Tongue (tissue), 2 donors: ENCODE results near the gene CD44. TPM values are rescaled to one million over a fixed set of nuclear protein-coding genes. Genes with fewer than 3 reads are reported as not detected.
"Not testable (repeated sequence)": the region's sequence is repeated elsewhere in the genome, so short reads cannot be mapped to it uniquely, and the experiment has no call there.

Experiments used
- DNase-seq: peaks from one replicate; pipeline ENCODE4 v3.0.0-alpha.2; 2015
- total RNA-seq: library from RNA; depleted of rRNA; stranded (reverse); fragments of >200 nt; gene quantifications from one replicate; pipeline ENCODE4 v1.2.3, GENCODE V29; 2014

Gene CD44
- total RNA-seq = 201 TPM

DNA sequence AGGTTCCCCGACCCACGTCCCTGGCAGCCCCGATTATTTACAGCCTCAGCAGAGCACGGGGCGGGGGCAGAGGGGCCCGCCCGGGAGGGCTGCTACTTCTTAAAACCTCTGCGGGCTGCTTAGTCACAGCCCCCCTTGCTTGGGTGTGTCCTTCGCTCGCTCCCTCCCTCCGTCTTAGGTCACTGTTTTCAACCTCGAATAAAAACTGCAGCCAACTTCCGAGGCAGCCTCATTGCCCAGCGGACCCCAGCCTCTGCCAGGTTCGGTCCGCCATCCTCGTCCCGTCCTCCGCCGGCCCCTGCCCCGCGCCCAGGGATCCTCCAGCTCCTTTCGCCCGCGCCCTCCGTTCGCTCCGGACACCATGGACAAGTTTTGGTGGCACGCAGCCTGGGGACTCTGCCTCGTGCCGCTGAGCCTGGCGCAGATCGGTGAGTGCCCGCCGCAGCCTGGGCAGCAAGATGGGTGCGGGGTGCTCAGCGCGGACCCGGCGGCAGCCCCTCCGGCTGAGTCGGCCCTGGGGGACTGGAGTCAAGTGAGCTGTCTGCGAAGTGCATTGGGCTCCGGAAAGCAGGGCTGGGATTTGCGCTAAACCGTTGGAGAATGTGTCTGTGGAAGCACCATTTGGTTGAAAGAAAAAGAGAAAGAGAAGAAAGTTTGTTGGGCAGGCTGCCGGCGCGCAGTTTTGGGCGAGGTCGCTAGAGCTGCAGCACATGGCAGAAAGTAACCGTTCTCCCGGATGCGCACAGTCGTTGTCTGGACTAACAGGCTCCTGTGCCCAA lies at the start of gene CD44:
Gene CD44 (plus strand): TSS at position 229 of the 779 bp plus-strand sequence. CDS start 133 bp downstream, at position 362.
- peak; percentile 92 for DNase-seq

DNA sequence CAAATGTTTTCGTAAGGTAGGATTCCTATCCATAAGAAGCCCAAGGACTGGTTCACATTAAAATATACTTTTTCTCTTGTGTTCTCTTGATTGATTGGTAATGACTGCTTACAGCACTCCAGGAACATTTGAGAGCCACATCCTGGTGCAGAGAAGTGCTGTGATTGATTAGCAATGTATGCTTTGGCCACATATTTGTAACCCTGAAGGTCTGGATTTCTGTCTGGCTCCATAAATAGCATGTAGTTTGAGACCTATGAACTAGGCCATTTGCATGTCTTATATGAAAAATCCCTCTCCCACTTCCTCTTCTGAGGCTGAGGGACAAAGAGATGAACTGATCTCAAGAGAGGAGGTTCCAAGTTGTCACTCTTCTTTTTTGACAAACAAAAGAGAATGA lies 49.3 kb upstream of the CD44 start:
- no peak for DNase-seq

DNA sequence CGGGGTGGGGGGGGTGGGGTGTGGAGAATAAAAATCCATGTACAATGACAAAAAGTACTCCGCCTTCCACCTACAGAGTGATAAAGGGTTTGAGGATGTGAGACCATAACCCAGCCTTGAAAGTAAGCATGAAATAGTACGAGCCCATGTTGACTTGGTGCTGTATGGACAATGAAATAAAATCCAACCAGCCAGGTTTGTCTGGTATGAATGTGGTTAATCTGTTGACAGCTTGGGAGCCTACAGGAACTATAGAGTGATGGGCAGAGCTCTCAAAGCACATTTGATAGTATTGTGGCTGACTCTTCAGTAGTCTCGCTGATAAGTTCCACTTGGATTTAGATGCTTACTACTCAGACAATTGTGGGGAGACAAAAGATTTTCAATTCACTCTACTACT lies 48.8 kb upstream of the CD44 start:
- no peak for DNase-seq

DNA sequence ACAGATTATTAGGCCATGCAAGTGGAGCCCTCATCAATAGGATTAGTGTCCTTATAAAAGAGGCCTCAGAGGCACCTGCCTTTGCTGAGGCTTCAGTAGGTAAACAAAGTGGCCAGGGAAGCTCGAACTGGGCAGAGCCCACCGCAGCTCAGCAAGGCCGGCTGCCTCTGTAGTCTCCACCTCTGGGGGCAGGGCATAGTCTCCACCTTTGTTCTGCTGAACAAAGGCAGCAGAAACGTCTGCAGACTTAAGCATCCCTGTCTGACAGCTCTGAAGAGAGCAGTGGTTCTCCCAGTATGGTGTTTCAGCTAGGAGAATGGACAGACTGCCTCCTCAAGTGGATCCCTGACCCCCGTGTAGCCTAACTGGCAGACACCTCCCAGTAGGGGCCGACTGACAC lies 48.0 kb upstream of the CD44 start:
- DNase-seq = not testable (repeated sequence)

DNA sequence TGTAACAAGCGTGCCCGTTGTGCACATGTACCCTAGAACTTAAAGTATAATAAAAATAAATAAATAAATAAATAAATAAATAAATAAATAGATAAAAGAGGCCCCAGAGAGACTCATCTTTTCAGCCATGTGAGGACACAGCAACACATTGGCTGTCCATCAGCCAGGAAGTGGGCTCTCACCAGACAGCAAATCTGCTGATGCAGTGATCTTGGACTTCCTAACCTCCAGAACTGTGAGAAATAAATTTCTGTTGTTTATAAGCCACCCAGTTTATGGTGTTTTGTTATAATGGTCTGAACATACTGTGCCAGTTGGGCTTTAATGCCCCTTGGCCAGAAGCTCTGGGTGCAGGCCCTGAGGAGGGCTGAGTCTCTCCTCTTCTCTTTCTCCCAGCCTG lies 42.2 kb upstream of the CD44 start:
- no peak for DNase-seq

DNA sequence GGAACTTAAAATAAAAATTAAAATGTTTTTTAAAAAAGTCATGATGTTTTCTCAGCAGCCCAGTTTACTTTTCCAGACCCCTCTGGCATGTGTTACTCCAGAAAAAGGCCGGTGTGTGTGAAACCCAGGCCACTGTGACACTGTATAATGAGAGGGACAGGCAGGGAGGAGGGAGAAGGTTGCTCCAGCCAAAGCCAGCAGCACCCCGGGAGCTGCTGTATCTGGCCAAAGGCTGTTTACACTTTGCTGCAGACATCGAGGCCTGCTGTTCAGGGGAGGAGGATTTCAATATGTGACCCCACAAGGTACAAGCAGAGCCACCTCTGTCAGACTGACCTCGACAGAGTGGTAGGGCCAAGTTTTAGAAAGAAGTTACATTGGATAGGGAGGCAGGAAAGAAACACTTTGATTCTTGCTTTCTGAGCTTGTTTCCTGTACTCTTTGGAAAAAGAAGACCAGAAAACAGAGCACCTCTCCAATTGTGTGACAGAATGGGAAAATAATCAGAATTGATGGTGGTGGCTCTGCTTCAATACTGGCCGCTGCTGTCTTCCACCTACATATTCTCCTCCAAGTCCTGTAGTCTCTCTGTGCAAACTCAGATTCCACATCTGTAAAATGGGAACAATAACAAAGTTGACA lies 41.0 kb upstream of the CD44 start:
- no peak for DNase-seq

DNA sequence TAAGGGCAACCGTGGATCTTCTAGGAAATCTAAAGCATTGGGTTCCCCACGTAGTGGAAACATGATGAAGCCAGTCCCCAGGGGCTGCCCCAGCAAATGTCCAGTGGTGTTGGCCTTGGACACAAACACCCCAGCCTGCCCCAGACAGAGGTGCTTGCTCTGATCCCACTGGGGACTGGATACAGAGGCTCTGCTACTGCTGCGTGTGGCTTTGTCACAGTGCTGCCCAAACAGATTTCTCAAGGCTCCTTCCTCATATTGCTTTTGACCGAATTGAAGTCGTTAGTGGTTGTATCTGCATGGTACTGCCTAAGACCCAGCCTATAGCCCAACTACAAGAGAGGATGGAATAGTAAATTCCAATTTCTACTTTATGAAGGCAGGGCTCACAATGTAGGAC lies 40.1 kb upstream of the CD44 start:
- DNase-seq = no peak

DNA sequence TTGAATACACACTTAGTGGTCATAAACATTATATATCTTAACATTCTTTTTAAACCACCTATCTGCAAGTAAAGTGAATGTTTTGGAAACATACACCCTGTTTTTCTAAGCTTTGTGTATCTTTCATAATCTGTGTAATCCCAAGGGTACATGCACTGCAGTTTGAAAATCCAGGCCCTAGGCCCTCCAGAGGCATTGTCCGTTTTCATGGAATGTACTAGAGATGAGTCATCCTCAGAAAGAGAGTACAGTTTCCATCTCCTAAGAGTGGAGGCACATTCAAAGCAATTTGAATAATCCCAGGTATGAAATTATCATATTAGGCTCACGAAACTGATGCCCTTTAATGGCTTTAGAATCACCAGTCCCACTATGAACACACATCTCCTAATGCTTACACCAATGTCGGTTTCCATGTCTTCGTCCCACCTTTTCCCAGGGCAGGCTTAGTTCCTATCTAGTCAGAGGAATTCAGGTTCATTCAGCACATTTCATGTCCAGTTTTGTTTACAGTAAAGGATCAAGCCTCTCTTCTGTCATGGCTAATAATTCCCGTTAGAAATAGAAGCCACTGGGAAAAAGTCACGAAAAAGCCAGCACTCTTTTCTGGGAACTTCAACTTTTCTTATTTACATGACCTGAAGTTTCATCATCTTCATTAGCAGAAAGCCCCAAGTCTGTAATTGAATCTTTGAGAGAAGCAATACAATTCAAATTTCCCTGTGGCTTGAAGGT lies 39.5 kb upstream of the CD44 start:
- DNase-seq = no peak

DNA sequence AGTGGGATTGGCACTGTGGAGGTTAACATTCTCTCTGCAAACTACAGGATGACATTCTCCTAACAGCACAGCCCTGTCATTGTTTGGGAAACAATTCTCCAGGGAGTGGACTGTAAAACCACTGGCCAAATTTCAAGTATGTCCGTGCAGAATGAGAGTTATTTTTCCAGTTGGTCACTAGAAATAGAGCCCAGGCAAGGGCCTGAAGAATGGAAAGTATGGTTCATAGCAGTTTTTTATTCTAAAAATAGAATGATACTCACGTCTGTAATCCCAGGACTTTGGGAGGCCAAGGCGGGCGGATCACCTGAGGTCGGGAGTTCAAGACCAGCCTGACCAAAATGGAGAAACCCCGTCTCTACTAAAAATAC lies 39.0 kb upstream of the CD44 start:
- peak; percentile 86 for DNase-seq

DNA sequence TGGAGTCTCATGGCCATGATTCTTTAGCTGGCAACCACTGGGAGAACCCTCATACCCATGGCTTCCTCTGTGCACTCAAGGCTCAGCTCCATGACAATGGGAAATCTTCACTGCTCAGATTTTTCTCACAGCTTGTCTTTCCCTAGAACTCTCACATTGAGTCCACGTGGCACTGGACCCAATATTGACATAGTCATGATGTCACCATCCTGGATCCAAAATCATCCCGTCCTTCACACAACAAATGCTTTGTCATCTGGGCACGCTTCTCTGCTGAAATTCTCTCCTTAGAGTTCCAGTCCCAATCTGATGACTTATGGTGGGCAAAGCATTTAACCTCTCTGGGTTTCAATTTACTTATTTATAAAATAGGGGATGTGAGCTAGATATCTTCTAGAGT lies 37.7 kb upstream of the CD44 start:
- no peak for DNase-seq

DNA sequence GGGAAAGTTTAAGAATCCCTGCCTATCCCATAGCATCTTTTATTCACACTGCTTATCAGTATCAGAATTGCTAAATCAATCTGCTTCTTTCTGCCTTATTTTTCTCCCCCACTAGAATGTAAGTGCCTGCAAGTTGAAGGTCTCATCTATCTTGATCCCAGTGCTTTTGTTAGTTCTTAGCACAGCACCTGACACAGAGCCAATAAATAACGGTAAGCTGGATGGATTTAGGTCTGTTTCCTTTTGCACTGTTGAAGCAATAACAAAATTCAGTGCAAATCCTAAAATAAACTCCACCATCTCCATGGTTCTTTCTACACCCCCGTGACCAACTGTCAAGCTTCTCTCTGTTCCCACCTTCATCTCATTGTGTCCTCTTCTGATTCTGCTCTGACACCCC lies 36.7 kb upstream of the CD44 start:
- no peak for DNase-seq

DNA sequence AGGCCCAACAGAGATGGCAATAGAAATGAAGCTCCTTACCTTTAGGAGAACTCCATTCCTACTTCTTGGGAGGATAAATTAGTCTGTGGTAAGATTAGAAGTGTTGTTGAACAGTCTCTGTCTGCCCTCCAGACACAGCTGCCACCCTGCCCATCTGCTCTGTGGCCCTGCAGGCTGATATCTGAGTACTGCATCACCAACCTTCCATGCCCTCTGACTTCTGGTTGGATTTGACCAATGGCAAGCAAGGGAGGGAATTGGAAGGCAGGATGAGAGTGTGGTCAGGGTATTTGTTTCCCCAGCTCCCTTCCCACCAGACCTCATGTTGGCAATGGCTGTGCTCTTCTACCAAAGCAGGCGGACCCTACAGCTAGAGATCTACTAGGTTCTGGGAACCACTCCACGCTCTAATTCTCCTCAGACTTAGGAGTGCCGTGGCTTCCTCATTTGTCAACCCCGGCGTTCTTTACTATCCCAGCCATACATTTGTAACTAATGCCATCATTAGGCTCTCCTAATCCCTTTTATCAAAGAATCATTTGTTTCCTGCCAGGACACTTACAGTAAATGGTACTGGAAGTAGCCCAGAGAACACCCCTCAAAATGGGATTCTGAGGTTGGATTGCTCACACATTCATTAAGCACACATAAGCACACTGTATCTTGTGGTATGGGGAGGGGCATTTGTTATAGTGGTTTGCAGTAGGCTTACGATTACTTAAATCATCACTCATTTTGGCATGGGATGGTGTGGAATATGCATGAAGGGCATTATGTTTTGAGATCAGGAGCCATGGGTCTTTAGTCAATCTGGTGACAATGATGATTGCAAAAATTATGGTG lies 35.4 kb upstream of the CD44 start:
- no peak for DNase-seq

DNA sequence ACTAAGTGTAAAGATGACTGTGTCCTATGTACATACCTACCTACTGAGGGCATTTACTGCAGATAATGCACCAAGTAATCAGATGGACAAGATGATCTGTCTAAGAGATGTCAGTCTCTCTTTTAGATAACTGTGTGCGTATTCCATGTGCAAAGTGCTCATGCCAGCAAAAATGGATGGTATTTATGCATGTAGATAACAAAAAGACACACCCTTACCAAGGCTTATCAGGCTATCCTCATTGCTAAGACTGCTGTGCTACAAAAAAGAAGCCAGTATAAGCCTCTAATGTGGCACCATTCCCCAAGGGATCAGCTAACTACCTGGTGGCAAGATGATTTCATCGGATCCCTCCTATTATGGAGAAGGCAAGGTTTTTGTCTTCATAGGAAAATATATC lies 34.3 kb upstream of the CD44 start:
- no peak for DNase-seq

DNA sequence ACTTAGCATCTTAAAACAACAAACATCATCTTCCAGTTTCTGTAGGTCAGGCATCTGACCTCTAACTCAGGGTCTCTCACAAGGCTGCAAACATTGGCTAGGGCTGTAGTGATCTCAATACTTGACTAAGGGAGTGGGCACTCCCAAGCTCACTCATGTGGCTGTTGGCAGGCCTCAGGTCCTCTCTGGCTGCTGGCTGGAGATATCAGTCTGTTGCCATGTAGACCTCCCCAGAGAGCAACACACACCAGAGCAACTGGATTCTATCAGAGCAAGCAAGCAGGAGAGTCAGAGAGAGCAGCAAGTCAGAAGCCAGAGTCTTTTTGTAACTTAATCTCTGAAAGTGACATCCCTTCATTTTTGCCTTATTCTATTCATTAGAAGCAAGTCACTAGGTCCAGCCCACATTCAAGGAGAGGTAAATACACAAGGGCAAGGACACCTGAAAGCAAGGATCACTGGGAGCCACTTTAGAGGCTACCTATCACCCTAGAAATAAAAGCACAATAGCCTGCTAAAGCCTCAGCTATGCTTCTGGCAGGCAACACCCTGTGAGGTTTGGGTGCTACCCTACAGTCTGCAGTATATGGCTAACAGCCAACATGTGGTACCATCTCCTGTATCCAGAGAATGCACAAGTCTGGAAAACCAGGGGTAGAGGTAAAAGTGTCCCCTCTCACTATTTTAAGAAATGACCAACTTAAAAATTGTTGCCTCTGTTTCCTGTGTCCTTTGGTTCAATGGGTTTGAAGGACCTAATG lies 33.5 kb upstream of the CD44 start:
- peak; percentile 78 for DNase-seq

DNA sequence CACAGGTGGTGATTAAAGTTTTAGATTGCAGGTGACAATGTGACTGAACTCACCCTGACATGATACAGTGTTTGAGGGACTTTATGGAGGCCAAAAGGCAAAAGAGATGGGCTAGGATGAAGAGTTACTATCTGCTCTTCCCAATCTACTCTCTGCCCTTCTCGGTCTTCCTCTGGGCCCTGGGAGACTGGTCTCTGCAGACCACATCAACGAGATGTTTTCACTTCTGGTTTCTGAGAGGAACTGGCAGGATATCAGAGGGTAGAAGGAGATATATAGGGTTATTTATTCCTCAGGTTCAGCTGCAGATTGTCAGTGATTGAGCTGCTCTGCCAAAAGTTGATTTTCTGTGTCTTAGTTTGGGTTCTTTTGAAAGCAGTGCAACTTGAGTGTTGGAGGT lies 32.4 kb upstream of the CD44 start:
- DNase-seq = no peak

DNA sequence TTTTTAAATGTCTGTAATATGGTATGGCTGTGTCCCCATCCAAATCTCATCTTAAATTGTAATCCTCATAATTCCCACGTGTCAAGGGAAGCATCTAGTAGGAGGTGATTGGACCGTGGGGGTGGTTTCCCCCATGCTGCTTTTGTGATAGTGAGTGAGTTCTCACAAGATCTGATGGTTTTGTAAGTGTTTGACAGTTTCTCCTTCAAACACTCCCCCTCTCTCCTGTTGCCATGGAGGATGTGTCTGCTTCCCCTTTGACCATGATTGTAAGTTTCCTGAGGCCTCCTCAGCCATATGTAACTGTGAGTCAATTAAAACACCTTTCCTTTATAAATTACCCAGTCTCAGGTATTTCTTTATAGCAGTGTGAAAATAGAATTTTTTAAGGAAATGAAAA lies 31.1 kb upstream of the CD44 start:
- DNase-seq = no peak

DNA sequence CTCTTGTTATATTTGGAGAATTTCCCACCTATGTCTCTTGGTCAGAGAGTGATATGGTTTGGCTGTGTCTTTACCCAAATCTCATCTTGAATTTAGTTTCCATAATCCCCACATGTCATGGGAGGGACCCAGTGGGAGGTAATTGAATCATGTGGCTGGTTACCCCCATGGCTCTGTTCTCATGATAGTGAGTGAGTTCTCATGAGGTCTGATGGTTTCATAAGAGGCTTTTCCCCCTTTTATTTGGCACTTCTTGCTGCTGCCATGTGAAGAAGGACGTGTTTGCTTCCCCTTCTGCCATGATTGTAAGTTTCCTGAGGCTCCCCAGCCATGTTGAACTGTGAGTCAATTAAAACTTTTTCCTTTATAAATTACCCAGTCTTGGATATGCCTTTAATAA lies 30.6 kb upstream of the CD44 start:
- DNase-seq = not testable (repeated sequence)

DNA sequence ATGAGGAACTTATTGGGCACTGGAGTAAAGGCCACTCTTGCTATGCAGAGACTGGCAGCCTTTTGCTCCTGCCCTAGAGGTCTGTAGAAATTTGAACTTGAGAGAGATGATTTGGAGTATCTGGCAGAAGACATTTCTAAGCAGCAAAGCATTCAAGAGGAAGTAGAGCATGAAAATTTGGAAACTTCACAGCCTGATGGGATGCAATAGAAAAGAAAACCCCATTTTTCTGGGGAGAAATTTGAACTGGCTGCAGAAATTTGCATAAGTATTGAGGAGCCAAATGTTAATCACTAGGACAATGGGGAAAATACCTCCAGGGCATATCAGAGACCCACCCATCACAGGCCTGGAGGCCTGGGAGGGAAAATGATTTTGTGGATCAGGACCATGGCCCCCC lies 29.9 kb upstream of the CD44 start:
- DNase-seq = no peak

DNA sequence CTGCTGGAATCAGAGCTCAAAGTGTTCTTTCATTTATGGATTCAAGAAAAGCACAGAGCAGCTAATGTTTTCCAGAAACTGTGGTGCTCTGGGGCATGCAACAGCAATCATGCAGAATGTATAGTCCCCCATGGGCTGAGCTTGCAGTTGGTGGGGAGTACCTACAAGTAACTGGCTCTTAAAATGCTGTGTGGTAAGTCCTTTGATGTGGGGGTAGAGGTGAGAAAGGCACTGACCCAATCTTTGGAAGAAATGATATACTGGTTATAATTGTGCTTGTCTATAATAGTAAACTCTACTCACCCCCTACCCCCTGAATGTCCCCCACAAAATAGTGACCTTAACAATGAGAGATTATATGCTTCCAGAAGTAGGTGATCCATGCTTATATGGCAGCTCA lies 29.1 kb upstream of the CD44 start:
- DNase-seq = no peak

DNA sequence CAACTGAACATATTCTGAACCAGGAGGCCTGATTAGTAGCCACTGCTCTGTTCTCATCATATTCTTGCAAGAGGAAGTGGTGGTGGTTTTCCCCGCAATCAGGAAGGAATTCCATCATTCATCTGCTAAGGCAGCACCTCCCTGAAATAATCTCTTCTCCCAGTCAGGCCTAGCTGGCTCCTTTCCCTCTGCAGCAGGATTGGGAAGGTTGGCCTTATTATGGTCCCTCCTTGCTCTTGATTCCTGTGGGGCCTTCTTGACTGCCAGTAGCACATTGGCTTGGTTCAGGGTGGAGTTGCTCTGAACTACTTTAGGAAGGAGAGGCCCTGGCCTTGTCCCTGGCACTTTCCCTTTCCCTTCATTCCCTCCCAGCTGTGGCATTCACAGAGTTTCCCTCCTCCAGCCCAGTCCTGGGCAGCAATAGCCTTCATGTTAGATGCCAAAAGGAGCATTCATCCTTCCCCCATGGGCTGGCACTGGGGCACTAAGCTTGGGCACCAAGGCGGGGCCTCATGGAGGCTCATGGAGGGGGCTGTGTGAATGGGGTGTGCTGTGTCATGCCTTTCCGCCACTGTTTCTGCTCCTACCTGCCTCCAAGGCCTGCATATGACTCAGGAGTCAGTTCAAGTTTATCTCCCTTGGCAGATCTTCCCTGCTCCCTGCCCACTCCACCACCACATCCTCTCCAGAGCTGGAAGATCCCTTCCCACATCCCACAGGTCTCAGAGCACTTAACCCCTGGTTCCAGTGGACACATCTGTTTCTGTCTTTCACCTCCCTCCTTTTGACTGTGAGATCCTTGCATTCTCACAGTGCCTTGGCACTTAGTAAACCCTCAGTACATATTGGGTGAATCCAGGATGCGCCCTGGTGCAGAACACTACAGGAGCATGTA lies 27.6 kb upstream of the CD44 start:
- no peak for DNase-seq
